Measurements from ENCODE around the gene FARP1.

Gene FARP1

DNA sequence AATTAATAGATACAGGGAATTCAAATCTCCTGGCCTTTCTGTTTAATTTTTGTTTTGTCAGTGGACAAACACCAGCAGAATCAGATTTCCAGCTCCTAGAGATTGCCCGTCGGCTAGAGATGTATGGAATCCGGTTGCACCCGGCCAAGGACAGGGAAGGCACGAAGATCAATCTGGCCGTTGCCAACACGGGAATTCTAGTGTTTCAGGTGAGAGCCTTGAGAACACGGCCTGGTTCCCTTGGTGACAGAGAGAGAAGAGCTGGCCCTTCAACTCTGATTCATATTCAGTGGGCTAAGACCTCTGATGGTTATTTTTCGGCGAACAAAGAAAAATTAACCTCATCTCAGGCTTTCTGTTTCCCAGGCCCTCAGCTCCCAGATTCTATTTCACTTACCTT, 242.7 kb downstream of the FARP1 start:
- no peak overlapping the region for H3K4me3 ChIP-seq (ENCODE audit: low read length)
- DNase-seq (ENCODE audit: low read depth), result no peak
- TF ChIP-seq CTCF (conservative IDR thresholded peaks at IDR 0.05; ENCODE audit: low read depth, low read length), result no peak

DNA sequence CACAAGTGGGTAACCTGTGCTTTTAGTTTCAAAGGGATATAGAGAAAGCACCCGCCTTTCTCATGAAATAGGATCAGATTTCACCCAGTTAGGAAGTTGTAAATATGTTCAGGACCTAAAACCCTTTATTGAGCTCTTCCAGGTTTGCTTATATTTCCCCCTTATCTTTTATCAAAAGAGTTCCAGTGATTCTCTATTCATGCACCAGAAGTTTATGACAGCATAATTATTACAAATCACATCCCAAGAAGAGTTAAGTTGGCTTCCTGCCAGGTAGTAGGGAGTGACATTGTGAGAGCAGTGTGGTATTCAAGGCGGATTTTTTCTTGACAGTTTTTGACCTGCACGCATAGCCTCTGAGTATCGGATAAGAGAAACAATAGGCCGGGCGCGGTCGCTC, 243.7 kb downstream of the FARP1 start:
- DNase-seq (ENCODE audit: low read depth), result no peak
- no peak for TF ChIP-seq CTCF (conservative IDR thresholded peaks at IDR 0.05; ENCODE audit: low read depth, low read length)
- no peak overlapping the region for H3K4me3 ChIP-seq (ENCODE audit: low read length)

DNA sequence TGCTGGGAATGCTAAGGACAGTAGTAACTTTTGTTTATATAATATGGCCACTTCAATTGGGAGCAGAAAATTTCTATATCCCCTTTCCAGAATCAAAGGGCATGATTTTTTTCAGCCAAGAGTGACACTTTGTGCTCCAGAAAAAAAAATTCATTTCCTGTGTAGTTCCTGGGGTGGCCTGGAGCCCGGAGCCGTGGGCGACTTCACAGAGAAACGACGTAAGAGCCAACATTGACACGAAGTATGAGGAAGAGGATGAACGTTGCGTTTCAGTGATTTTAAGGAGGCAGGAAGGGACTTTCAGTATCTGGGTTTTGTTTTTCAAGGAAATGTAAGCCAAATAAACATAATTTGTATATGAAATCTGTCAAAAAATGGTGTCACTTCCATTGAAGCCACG, 246.4 kb downstream of the FARP1 start:
- H3K4me3 ChIP-seq (ENCODE audit: low read length), result no peak overlapping the region
- no peak for DNase-seq (ENCODE audit: low read depth)
- TF ChIP-seq CTCF (conservative IDR thresholded peaks at IDR 0.05; ENCODE audit: low read depth, low read length), result no peak

- DNase-seq (ENCODE audit: low read depth), result no peak
- no peak overlapping the region for H3K4me3 ChIP-seq (ENCODE audit: low read length)
- no peak for TF ChIP-seq CTCF (conservative IDR thresholded peaks at IDR 0.05; ENCODE audit: low read depth, low read length)
Measured at GRCh38 chr13:98390086-98390715, 247.3 kb downstream of the FARP1 start.

DNA sequence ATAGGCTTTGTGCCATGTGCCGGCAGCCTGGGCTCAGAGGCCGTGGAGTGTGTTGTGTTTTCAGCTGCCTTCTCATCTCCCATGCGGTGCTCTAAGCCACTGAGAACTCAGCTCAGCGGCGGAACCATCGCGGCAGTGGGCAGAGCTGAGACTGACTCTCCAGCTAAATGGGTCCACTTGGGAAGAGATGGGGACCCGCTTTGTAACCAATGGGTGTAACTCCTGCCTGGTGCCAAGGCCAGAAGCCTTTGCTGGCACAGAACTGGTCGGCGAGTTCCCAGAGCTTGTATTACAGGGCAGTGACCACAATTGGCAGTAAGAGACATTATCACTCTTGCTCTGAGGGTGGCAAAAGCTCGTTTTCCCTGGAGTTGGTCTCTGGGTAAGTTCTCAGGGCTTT, 251.0 kb downstream of the FARP1 start:
- H3K4me3 ChIP-seq (ENCODE audit: low read length), result no peak overlapping the region
- DNase-seq (ENCODE audit: low read depth), result no peak
- TF ChIP-seq CTCF (conservative IDR thresholded peaks at IDR 0.05; ENCODE audit: low read depth, low read length), result no peak

DNA sequence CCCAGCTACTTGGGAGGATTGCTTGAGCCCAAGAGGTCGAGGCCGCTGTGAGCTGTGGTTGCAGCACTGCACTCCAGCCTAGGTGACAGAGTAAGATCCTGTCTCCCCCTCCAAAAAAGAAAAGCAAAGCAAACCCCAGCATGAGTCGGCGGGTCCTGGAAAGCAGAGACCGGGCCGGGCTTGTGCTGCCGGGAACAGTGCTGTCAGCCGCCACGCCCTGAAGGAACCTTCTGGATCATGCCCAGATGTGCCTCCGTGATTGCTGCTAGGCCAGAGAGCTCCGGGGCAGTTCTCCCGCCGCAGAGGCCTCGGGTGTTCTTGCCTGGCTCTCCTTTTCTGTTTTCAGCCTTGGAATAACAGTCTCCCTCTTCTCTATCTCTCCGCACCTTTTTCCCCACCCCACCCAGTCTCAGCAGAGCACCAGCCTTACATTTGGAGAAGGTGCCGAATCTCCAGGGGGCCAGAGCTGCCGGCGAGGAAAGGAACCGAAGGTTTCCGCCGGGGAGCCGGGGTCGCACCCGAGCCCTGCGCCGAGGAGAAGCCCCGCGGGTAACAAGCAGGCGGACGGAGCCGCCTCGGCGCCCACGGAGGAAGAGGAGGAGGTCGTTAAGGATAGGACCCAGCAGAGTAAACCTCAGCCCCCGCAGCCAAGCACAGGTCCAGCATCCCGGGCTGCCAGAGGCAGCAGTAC, 252.1 kb downstream of the FARP1 start:
- no peak for TF ChIP-seq CTCF (conservative IDR thresholded peaks at IDR 0.05; ENCODE audit: low read depth, low read length)
- DNase-seq (ENCODE audit: low read depth), result no peak
- H3K4me3 ChIP-seq (ENCODE audit: low read length), result no peak overlapping the region

DNA sequence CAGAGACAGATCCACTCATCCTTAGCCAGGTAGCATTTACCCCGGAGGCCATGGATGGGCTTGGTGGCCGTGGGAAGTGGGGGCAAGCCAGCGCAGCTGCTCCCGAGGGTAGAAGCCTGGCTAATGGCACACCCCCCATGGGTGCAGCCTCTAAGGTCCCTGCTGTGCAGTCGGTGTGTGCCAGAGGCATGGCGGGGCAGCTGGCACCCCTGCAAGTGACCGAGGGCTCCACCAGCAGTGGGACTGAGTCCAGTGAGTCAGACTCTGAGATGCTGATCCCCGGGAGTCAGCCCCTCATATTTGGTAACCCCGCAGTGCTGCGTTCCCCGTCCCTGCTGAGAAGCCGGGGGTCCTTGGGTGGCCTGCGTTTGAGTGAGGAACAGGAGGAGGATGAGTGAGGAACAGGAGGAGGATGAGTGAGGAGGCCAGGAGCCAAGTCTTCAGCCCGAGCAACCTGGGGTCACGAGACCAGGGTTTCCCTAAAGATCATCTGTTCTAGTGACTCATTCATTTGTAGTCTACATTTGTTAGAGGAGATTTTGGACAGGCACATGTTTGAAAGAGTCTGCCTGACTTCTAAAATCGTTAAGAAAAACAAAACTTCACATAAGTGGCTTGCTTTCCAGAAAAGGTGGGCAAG, 253.3 kb downstream of the FARP1 start:
- no peak overlapping the region for H3K4me3 ChIP-seq (ENCODE audit: low read length)
- no peak for TF ChIP-seq CTCF (conservative IDR thresholded peaks at IDR 0.05; ENCODE audit: low read depth, low read length)
- no peak for DNase-seq (ENCODE audit: low read depth)

Data from retinal pigment epithelial cell (primary cell).